DMS 273 (cell line): Measurements from ENCODE around the gene LRRC18.
A peak's percentile ranks its signal among the peaks of the same experiment; 100 is the strongest.

Experiments used
- DNase-seq: peaks from one replicate; lab custom pipeline; 2025; ENCODE audit not compliant: unreplicated experiment; lab: John Stamatoyannopoulos, UW

LRRC18 gene

GRCh38 chr10:48939790-48940325 is at the start of gene LRRC18:
TSS of gene LRRC18 (minus strand) at chr10:48939840. CDS start at chr10:48914155, 25,685 bp downstream.
- DNase-seq, result no peak

GRCh38 chr10:48985621-48986158 is 46.0 kb upstream of the LRRC18 start:
- no peak for DNase-seq

- peak; percentile 1 for DNase-seq
Measured at GRCh38 chr10:48983648-48984351, 44.2 kb upstream of the LRRC18 start.

GRCh38 chr10:48982584-48982983 is 42.9 kb upstream of the LRRC18 start:
- DNase-seq, result no peak

- DNase-seq, result peak; percentile 62
Measured at GRCh38 chr10:48981310-48981907, 41.8 kb upstream of the LRRC18 start.

GRCh38 chr10:48978318-48978717 is 38.7 kb upstream of the LRRC18 start:
- DNase-seq, result no peak

- DNase-seq, result peak; percentile 30
Measured at GRCh38 chr10:48976196-48976595, 36.6 kb upstream of the LRRC18 start.

- no peak for DNase-seq
Measured at GRCh38 chr10:48974510-48975156, 35.0 kb upstream of the LRRC18 start.

GRCh38 chr10:48973065-48973464 is 33.4 kb upstream of the LRRC18 start:
- DNase-seq, result no peak

GRCh38 chr10:48970654-48971053 is 31.0 kb upstream of the LRRC18 start:
- DNase-seq, result no peak

- DNase-seq, result no peak
Measured at GRCh38 chr10:48970046-48970445, 30.4 kb upstream of the LRRC18 start.

GRCh38 chr10:48968036-48968435 is 28.4 kb upstream of the LRRC18 start:
- no peak for DNase-seq

- DNase-seq, result no peak
Measured at GRCh38 chr10:48965460-48965859, 25.8 kb upstream of the LRRC18 start.

- DNase-seq, result no peak
Measured at GRCh38 chr10:48964038-48964437, 24.4 kb upstream of the LRRC18 start.

GRCh38 chr10:48958598-48959190 is 19.1 kb upstream of the LRRC18 start:
- DNase-seq, result no peak

GRCh38 chr10:48957361-48958151 is 17.9 kb upstream of the LRRC18 start:
- no peak for DNase-seq

- DNase-seq, result no peak
Measured at GRCh38 chr10:48951707-48952106, 12.1 kb upstream of the LRRC18 start.

- DNase-seq, result no peak
Measured at GRCh38 chr10:48948470-48949037, 8.9 kb upstream of the LRRC18 start.

- DNase-seq, result no peak
Measured at GRCh38 chr10:48947690-48948469, 8.2 kb upstream of the LRRC18 start.
